Stomach (tissue), 9 donors: Measurements from ENCODE around the gene RANBP10. TPM values are rescaled to one million over a fixed set of nuclear protein-coding genes. Genes with fewer than 3 reads are reported as not detected.
A peak's percentile ranks its signal among the peaks of the same experiment; 100 is the strongest.

Experiments used
- DNase-seq, 2 donors: peaks; one replicate each; pipeline versions ENCODE4 v3.0.0 to v3.0.0-alpha.2; 2013 to 2019
- H3K27ac ChIP-seq, 5 donors: fragments of 200-600 bp in 4 of 5; sonication (generic) in 4 of 5; one replicate each; pipeline ENCODE4 v1.5.1; 2013 to 2019; ENCODE audit warnings: mild to moderate bottlenecking in 1 of 5, moderate library complexity in 1 of 5
- H3K27me3 ChIP-seq, 3 donors: fragments of 200-600 bp; sonication (generic); one replicate each; pipeline ENCODE4 v1.5.1; 2017 to 2019; ENCODE audit warnings: mixed run types in 1 of 3
- H3K36me3 ChIP-seq, 4 donors: fragments of 200-600 bp; sonication (generic); 1 replicate in 3 of 4; 2 replicates in 1 of 4; pipeline ENCODE4 v1.5.1; 2016 to 2019
- H3K4me1 ChIP-seq, 4 donors: fragments of 200-600 bp; sonication (generic); one replicate each; pipeline ENCODE4 v1.5.1; 2016 to 2019
- H3K4me3 ChIP-seq, 4 donors: fragments of 200-600 bp; sonication (generic) in 3 of 4; one replicate each; pipeline ENCODE4 v1.5.1; 2016 to 2019; ENCODE audit warnings: mild to moderate bottlenecking in 1 of 4
- H3K9me3 ChIP-seq, 4 donors: fragments of 200-600 bp; sonication (generic); one replicate each; pipeline ENCODE4 v1.5.1; 2016 to 2019
- EP300 ChIP-seq: sonication (generic); formaldehyde crosslinking; IDR thresholded peaks from one replicate; pipeline ENCODE4 v1.6.1; 2017; ENCODE audit warnings: antibody characterized with exemption
- POLR2A ChIP-seq, 4 donors: fragments of 450-650 bp; IDR thresholded peaks; one replicate each; pipeline ENCODE4 v1.6.1; 2016; ENCODE audit warnings: antibody characterized with exemption in 4 of 4, control low read depth in 2 of 4, mild to moderate bottlenecking in 1 of 4, moderate library complexity in 1 of 4
- POLR2AphosphoS5 ChIP-seq, 3 donors: sonication (generic); formaldehyde crosslinking; IDR thresholded peaks; one replicate each; pipeline ENCODE4 v1.6.1; 2016; ENCODE audit warnings: antibody characterized with exemption in 3 of 3
- WGBS, 5 donors: extraction: QIAGEN DNeasy Blood & Tissue Kit in 3 of 5; methylation state at CpG; one replicate each; pipeline versions ENCODE4 v1.1.5 to v1.1.7; 2013 to 2018; 5-methylcytosine and 5-hydroxymethylcytosine counted together
- intact Hi-C: fragments of 100-400 bp; cut with DNase I; formaldehyde crosslinking; loops from one replicate; pipeline ENCODE4 v1.15.1; 2023; ENCODE audit warnings: low total_unique reads
- polyA plus RNA-seq, 3 donors: library from polyadenylated mRNA; stranded (reverse); fragments of 200-250 nt; gene quantifications; one replicate each; pipeline ENCODE4 v1.2.3, GENCODE V29; 2013
- total RNA-seq, 5 donors: library from RNA; depleted of rRNA; stranded (reverse); fragments of >200 nt; gene quantifications; one replicate each; pipeline versions ENCODE4 v1.1.0 to v1.2.3, GENCODE V29; 2014 to 2016
- TF ChIP-seq, protein P1 (sequence below), 7 experiments: fragments of 450-650 bp in 4 of 7; fragments of 200-600 bp in 3 of 7; sonication (generic) in 3 of 7; IDR thresholded peaks; one replicate each; pipeline ENCODE4 v1.5.1; 2016 to 2019; ENCODE audit warnings: antibody characterized with exemption in 7 of 7, control low read depth in 2 of 7, mild to moderate bottlenecking in 1 of 7
- donor health status: healthy with polysubstance abuse.
- donor health status: Bipolar disorder and iron deficiency.
- donor health status: healthy.

The RANBP10 gene
- total and polyA plus RNA-seq, 8 donors = 2.9 to 37.3 (median 8.0) TPM

DNA sequence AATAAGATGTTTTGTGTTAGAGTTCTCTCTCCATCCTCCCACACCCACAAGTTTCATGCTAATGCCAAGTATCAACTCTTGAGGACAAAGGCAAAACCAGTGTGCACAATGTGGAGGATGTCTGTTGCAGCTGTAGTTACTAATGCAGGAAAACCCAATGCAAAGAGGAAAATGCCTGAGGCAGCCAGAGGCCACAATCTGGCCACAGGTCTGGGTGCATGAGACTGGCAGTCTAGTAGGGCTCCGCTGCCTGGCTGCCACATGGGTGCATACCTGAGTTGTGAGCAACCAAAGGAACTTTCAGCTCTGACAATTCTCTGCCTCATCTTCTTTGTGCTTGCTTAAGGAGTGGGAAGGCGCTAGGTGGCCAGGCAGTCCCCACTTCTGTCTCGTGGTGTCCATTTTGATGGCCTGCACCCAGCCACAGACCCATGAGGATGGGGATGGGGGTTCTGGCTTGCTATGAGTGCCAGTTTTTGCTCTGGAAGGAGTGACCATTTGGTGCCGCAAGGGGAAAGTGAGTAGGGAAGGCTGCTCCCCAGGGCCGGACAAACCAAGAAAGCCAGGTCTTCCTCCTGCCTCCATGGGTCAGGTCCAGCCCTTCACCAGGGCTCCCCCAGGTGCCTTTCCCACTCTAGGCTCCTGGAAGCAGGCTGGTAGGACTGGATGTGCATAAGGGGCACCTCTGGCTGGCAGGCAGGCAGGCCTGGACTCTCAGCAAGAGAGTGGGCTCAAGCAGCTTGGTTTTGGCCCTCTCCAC lies 83.0 kb downstream of the RANBP10 start:
- Histone ChIP-seq H3K27me3 (no peaks in the 10 kb centered on the region), H3K4me3 (no peak overlapping the region), H3K4me1 (peaks cover 9 to 15% (median 14%) of the 10 kb centered on the region in 4 donors), H3K36me3 (peaks cover 24 to 58% (median 55%) of the 10 kb centered on the region in 4 donors), H3K9me3 (no peaks in the 10 kb centered on the region), H3K27ac (no peak overlapping the region)
- TF ChIP-seq POLR2AphosphoS5 (IDR thresholded peaks at IDR 0.05) (no peak), POLR2A (IDR thresholded peaks at IDR 0.05) (no peak), EP300 (no peak)
- TF ChIP-seq, protein P1, sequence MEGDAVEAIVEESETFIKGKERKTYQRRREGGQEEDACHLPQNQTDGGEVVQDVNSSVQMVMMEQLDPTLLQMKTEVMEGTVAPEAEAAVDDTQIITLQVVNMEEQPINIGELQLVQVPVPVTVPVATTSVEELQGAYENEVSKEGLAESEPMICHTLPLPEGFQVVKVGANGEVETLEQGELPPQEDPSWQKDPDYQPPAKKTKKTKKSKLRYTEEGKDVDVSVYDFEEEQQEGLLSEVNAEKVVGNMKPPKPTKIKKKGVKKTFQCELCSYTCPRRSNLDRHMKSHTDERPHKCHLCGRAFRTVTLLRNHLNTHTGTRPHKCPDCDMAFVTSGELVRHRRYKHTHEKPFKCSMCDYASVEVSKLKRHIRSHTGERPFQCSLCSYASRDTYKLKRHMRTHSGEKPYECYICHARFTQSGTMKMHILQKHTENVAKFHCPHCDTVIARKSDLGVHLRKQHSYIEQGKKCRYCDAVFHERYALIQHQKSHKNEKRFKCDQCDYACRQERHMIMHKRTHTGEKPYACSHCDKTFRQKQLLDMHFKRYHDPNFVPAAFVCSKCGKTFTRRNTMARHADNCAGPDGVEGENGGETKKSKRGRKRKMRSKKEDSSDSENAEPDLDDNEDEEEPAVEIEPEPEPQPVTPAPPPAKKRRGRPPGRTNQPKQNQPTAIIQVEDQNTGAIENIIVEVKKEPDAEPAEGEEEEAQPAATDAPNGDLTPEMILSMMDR (IDR thresholded peaks at IDR 0.05) = no peak
- intact Hi-C loops = no loop called here
- no peak for DNase-seq
- 93 to 100% (median 95%) methylated on average over 4 to 5 of the region's 5 CpGs for WGBS, 5 donors

DNA sequence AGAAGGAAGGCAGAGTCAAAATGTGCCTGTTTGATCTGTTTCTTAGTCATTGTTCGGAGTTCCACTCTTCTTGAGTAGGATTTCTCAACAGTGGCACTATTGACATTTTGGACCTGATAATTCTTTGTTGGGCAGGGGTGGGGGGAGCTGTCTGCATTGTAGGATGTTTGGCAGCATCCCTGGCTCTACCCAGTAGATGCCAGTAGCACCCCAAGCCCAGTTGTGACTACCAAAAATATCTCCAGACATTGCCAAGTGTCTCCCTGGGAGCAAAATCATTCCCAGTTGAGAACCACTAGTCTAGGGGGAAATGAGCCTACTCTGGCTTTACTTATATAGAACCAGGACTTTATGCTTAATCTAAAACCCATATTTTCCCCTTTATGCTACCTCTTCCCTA lies 86.1 kb downstream of the RANBP10 start:
- DNase-seq = no peak
- Histone ChIP-seq H3K9me3 (no peaks in the 10 kb centered on the region), H3K4me1 (peaks cover 14 to 45% (median 36%) of the 10 kb centered on the region in 4 donors), H3K4me3 (peak overlapping the region in 2 of 4 donors; percentile 83 to 95), H3K36me3 (peaks cover 4 to 28% (median 25%) of the 10 kb centered on the region in 4 donors), H3K27ac (peak overlapping the region in 4 of 5 donors; percentile 85 to 92 (median 88)), H3K27me3 (no peaks in the 10 kb centered on the region)
- 22 to 53% (median 25%) methylated on average over 1 of the region's 1 CpG for WGBS, 5 donors
- intact Hi-C loops = no loop called here
- TF ChIP-seq, protein P1 (IDR thresholded peaks at IDR 0.05) = no peak
- TF ChIP-seq POLR2AphosphoS5 (IDR thresholded peaks at IDR 0.05) = no peak
- TF ChIP-seq POLR2A (IDR thresholded peaks at IDR 0.05) = no peak
- no peak for TF ChIP-seq EP300

DNA sequence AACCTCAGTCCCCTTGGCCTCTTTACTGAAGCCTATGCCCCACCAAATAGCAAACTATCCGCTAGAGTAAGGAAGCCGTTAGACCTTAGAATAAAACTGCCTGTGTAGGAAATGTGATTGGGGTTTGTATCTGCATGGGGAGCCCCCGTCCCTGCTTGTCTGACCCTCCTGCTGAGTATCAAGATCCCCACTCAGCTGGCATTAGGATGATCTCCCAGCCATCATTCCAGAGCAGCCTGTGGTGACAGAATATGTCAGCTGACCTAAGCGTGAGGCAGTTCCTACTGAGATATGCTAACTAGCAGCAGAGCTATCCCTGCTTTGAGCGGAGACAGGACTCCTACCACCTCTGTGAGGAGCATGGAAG lies 86.6 kb downstream of the RANBP10 start:
- no peak for TF ChIP-seq POLR2AphosphoS5 (IDR thresholded peaks at IDR 0.05)
- TF ChIP-seq POLR2A (IDR thresholded peaks at IDR 0.05) = no peak
- TF ChIP-seq, protein P1 (IDR thresholded peaks at IDR 0.05) = no peak
- H3K27me3 ChIP-seq = no peaks in the 10 kb centered on the region
- peak overlapping the region; percentile 82 to 95 (median 84) for H3K4me3 ChIP-seq
- WGBS, 5 donors = 0 to 9% (median 2%) methylated on average over 4 to 5 of the region's 5 CpGs
- peak in 1 of 2 donors; percentile 53 for DNase-seq
- intact Hi-C loops = no loop called here
- H3K36me3 ChIP-seq = peaks cover 0 to 23% (median 20%) of the 10 kb centered on the region in 4 donors
- no peaks in the 10 kb centered on the region for H3K9me3 ChIP-seq
- peaks cover 14 to 50% (median 36%) of the 10 kb centered on the region in 4 donors for H3K4me1 ChIP-seq
- peak overlapping the region; percentile 81 to 92 (median 88) for H3K27ac ChIP-seq

DNA sequence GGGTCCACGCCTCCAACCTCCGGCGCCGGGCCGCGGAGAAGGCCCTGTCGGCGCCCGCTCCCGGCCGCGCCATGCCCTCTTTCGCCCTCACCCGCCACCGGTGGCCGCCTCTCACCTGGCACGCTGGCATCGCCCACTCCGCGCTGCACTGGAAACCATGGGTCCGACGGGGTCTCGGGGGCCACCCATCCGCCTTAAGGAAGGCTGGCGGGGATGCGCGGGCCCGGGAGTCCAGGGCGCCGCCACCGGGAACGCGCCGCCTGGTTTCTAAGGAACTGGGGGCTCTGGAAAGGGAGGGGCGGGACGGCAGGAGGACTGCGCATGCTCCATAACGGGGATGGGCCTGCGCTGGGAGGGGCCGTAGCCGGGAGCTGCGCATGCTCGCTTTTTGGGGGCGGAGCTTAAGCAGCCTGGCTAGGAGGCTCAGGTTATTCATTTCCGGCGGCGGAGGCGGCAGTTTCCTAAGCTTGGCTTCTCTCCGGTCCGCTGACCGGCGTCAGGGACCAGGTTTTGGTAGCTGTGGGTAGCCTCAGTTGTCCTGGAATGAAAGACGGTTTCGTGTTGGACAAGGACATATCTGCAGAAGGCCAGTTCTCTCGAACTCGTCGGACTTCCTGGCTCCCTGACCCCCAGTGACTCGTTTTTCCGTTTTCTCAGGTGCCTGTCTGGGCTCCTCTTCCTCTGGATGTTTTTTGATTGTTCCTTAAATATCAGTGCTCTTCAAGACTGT lies 87.1 kb downstream of the RANBP10 start, which contains the start of gene GFOD2:
Gene GFOD2, minus strand, starts transcription at position 269 of the 730 bp plus-strand sequence. CDS start 33,601 bp downstream, outside the sequence.
- 0 to 1% (median 0%) methylated on average over 42 to 59 of the region's 59 CpGs for WGBS, 5 donors
- TF ChIP-seq POLR2AphosphoS5 (IDR thresholded peaks at IDR 0.05) = peak; percentile 63 to 93 (median 89)
- no peak for TF ChIP-seq POLR2A (IDR thresholded peaks at IDR 0.05)
- no peak for TF ChIP-seq EP300
- TF ChIP-seq, protein P1 (IDR thresholded peaks at IDR 0.05) = peak in 1 of 7 experiments; percentile 5
- Histone ChIP-seq H3K36me3 (peaks cover 0 to 18% (median 15%) of the 10 kb centered on the region in 4 donors), H3K4me1 (peaks cover 14 to 53% (median 36%) of the 10 kb centered on the region in 4 donors), H3K4me3 (peak within 1 kb of the TSS; percentile 82 to 95 (median 84)), H3K27ac (peak within 1 kb of the TSS; percentile 81 to 92 (median 88)), H3K9me3 (no peaks in the 10 kb centered on the region), H3K27me3 (no peaks in the 10 kb centered on the region)
- intact Hi-C loops = no loop called here
- DNase-seq = peak; percentile 97 to 99
